Keratinocyte (primary cell): ENCODE measurements around the gene GPATCH1.

Experiments used
- CTCF ChIP-seq, 3 experiments: IDR thresholded peaks in 1 of 3; conservative IDR thresholded peaks in 1 of 3; optimal IDR thresholded peaks in 1 of 3; 2 replicates in 2 of 3; 3 replicates in 1 of 3; pipeline versions ENCODE3 to v1.5.1; 2011; ENCODE audit warnings: low read length in 3 of 3, mild to moderate bottlenecking in 3 of 3, moderate library complexity in 2 of 3, control low read depth in 1 of 3, inconsistent platforms in 1 of 3; ENCODE audit not compliant: insufficient read depth in 2 of 3; ENCODE audit errors: extremely low read depth in 1 of 3
- EZH2 ChIP-seq: IDR thresholded peaks from one replicate; pipeline ENCODE4 v1.6.1; 2012; ENCODE audit warnings: inconsistent platforms, mild to moderate bottlenecking, low read length, moderate library complexity

GRCh38 chr19:33171222-33171795 is 90.3 kb downstream of the GPATCH1 start:
- TF ChIP-seq CTCF (optimal IDR thresholded peaks at IDR 0.05 in 1 of 3, IDR thresholded peaks at IDR 0.05 in 1 of 3, conservative IDR thresholded peaks at IDR 0.05 in 1 of 3; ENCODE audit: extremely low read depth in 1 of 3, insufficient read depth in 2 of 3, low read length in 3 of 3): no peak
- no peak for TF ChIP-seq EZH2
